ENCODE results near the gene FAM98B.
A peak's percentile ranks its signal among the peaks of the same experiment; 100 is the strongest.
"Not testable (repeated sequence)": the region's sequence is repeated elsewhere in the genome, so short reads cannot be mapped to it uniquely, and the experiment has no call there.

FAM98B gene

GRCh38 chr15:38453971-38454695, at the start of gene FAM98B:
Gene FAM98B (plus strand): TSS chr15:38454127. CDS start chr15:38454162, 35 bp downstream.
- DNase-seq, result peak; percentile 88

DNA sequence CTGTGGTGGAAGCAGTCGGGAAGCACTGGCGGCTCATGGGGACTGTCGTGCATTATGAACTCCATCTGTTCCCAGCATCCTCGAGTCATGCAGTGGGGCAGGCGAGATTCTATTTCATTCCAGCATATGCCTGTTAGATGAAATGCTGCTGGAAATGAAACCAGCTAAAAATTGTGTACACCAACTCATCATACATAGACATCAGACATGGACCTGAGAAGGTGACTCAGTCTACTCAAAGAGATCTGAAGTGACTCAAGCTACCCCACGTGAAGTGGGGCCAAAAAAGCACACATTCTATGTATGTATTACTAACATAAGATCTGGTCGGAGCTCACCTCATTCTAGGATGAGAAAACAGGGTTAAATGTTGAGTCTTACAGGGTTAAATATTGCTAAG, 47.5 kb upstream of the FAM98B start:
- no peak for DNase-seq

- DNase-seq, result no peak
These were observed 45.4 kb upstream of the FAM98B start for GRCh38 chr15:38408576-38408975.

- DNase-seq, result no peak
These were observed 42.0 kb upstream of the FAM98B start for GRCh38 chr15:38411902-38412301.

DNA sequence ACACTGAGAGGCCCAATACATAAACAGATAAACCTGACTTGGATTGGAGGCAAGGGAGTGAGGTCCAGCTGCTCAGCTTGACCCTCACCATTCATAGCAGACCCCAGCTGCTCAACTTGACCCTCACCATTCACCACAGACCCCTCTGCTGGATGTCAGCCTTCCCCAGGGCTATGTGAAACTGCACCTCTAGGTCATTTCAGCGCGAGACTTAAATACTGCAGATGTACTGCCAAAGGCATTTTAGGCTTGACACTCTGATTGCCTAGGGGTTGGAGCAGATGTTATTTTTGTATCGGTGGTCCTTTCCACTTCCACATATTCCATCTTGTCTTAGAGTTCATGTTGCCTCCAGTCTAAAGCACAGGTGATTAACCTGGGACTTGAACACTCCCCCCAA, 41.5 kb upstream of the FAM98B start:
- DNase-seq, result no peak

- peak; percentile 69 for DNase-seq
These were observed 39.6 kb upstream of the FAM98B start for GRCh38 chr15:38414357-38414756.

- no peak for DNase-seq
These were observed 32.7 kb upstream of the FAM98B start for GRCh38 chr15:38421069-38421690.

DNA sequence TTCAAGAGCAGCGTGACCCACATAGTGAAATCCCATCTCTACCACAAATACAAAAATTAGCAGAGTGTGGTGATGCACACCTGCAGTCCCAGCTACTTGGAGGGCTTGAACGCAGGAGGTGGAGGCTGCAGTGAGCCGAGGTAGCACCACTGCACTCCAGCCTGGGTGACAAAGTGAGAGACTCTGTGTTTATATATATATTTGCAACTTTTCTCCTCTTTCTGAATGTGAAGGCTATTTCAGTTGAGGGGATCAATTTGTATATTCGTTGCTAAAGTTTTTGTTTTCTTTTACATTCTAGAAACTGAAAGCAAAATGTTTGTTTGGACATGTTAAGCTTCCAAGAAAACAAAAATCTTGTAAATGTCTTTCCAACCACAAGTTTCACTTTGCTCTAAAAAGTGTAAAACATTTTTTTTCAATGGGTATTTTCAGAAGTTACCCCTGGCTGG, 29.8 kb upstream of the FAM98B start:
- no peak for DNase-seq

DNA sequence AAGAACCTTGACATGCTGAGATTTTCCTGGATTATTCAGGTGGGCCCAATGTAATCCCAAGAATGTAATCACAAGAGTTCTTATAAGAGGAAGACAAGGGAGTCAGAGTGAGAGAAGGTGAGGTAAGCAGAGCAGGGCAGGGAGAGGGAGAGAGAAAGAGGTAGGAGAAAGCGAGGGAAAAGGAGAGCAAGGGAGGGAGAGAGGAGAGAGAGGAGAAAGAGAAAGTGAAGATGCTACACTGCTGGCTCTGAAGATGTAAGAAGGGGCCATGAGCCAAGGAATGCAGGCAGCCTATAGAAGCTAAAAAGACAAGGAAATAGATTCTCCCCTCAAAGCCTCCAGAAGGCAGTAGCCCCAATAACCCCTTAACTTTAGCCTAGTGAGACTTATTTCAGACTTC, 28.7 kb upstream of the FAM98B start:
- DNase-seq, result no peak

DNA sequence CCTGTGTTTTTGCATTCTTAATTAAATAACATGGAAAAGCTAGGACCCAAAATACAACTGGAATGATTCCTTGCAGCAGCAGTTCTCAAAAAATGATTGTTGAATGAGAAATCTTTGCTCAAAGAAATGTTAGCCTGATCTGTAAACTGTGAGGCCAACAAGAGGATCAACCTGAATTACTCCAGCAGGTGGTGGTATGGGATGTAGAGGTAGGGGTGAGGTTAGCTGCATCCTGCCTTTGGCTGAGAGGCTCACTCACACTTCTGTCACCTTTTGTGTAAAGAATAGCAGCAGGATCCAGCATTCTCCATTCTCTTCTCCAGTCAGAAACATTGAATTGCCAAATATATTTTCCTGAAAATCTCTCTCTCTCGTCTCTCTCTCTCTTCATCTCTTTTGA, 26.5 kb upstream of the FAM98B start:
- DNase-seq, result no peak

DNA sequence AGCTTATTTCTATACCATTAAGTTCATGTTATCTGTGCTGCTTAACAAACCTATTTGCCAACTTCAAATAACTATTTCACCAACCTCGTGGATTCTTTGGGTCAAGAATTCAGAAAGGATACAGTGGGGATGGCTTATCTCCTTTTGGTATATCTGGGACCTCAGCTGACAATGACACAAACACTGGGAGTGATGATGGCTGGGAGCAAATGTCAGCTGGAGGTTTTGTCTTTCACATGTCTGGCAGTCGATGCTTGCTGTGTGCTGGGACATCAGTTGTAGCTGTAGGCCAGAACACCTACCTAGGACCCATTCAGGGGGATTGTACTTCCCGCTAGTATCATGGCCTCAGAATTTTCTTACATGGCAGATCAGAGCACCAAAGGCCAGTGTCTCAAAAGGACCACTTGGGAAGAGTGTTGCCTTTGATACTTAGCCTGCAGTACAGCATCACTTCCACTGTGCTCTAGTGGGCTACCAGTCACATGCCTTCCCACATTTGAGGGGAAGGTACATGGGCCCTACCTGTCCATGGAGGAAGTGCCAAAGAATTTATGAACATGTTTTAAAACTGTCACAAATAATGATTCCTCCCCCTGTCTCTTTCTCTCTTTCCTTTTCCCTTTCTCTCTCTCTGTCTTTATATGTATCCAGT, 23.7 kb upstream of the FAM98B start:
- no peak for DNase-seq

DNA sequence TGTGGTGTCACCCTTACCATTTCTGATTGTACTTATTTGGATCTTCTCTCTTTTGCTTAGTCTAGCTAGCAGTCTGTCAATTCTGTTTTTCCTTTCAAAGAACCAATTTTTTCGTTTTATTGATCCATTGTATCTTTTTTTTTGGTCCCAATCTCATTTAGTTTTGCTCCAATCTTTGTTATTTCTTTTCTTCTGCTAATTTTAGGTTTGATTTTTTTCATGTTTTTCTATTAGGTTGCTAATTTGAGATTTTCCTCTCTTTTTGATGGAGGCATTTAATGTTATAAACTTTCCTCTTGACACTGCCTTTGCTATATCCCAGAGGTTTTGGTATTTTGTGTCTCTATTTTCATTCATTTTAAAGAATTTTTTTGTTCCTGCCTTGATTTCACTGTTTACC, 16.9 kb upstream of the FAM98B start:
- no peak for DNase-seq

GRCh38 chr15:38437603-38438002, 16.3 kb upstream of the FAM98B start:
- not testable (repeated sequence) for DNase-seq

DNA sequence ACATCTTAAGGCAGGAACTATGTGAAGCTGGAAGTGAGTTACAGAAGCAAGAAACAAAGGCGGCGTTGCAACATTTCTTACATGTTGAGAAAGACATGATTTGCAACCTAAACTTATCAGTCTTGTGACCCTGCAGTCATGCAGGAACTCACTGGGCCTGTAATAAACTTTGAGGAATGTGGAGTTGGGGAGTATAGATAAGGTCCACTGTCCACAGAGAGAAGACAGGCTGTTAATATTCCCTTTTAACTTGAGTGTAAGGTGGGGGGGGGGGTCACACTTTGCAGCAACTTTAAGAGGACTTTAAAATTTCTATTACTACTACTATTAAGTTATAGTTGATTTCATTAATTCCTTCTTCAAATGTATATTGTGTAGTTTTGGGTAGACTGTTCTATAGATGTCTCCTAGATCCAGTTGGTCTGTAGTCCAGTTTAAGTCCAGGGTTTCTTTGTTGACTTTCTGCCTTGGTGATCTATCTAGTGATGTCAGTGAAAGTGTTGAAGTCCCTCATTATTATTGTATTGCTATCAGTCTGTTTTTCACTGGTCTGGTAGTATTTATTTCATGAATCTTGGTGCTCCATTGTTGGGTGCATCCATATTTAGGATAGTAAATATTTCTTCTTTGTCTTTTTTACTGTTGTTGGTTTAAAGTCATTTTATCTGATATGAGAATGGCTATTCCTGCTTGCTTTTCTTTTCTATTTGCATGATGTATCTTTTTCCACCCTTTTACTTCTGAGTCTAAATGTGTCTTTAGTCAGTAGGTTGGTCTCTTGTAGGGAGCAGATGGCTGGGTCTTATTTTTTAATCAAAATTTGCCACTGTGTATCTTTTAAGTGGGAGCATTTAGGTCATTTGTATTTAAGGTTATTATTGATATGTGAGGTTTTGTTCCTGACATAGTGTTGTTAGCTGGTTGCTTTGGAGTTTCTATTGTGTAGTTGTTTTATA, 15.6 kb upstream of the FAM98B start:
- no peak for DNase-seq

DNA sequence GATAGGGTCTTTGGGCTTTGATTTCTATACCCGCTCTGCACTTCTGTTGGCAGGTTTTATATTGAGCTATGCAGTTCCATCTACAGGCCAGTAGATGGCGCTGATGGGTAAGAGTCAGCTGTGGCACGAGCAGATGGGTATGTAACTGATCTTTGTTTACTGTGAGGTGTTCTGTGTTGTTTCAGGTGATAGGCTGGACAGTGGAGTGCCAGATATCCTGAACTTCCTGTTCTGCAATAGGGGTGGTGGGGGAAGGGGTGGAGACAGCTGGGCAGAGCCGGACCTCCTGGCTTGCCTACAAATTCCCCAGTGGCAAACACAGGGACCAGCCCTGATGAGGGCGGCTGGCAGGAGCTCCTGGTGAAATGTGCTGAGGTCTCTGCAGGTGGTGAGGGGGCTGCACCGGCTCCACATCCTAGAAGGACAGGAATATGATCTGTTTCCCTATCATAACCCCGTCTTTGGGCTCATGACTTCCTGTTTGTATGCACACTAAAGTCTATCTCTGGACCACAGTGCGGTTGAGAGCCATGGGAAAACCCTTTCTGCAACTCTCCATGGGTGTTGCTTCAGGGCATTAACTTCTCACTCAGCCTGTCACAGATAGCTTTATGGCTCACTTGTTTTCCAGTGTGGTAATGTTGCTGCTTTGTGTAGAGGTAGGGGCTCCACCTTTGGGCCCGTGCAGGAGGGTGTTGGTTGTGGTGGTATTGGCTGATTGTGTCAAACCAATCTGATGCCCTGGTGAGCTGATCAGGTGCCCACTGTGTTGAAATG, 13.4 kb upstream of the FAM98B start:
- DNase-seq, result peak; percentile 54

DNA sequence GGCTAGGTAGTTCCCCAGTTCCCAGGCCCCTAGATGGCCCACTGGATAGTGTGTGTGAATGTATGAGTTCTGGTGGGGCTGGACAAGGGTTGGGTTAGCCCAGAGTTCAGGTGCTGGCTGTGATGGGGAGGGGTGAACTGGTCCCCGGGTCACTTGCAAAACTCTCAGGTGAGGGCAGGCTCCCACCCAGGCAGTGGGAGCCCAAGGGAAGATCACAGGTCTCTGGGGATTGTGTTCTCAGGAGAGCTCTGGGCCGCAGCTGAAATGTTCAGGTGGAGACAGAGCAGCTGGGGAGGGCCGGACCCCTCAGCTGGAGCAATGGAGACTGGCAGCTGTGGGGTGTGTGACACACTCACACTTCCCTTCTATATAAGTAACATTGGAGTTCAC, 12.8 kb upstream of the FAM98B start:
- DNase-seq, result no peak

DNA sequence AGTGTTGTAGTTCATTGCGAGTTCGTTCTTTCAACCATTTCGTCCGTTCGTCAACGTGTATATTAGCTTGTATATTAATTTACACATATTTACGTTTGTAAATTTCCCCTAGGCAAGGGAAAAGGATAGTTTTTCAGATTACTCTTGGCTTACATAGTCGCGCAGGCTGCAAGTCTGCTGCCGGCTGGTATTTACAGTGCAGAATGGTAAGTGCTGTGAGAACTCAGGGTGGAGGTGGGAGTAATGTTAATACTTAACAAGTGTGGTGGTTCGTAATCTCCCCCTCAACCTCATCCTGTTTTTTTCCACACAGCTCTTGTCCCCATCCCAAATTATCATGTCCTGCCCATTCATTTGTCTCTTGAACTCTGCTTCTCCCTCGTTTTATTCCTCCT, 766 bp downstream of the FAM98B start:
- DNase-seq, result no peak

DNA sequence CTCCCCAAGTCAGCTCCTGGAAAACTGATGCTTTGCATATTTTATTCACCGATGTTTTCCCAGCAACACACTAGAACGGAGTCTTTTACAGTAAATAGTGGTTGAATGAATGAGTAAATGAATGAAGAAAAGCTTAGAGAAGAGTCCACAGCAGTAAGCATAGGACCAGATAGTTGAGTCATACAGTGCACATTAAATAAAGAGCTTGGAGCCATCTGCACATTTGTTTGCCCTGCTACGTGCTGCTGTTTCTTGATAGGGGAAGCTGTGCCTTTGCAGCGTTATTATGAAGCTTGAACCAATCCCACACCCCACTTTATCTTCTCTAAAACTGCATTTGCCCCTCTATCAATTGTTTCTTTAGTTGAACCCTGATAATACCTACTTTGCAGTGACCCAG, 1.2 kb downstream of the FAM98B start:
- DNase-seq, result peak; percentile 19

DNA sequence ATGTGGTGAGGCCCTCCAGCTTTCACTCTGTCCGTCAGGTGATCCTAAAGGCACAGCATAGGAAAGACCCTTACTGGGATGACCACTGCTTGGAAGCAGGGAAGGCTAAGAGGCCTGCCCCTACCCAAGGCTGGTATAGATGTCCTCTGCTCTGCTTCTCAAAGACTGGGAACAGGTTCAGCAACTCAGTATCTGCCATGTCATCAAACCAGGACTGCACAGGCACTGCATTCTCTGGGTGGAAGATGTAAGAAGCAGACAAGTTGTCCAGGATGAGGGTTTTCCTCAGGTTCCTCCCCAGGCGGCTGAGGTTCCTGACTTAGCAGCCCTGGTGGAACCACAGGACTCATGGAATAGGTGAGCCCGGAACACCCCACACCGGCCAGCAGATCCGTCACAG, 4.7 kb downstream of the FAM98B start:
- no peak for DNase-seq

- DNase-seq, result no peak
These were observed 5.6 kb downstream of the FAM98B start for GRCh38 chr15:38459480-38459879.

GRCh38 chr15:38460543-38460942, 6.6 kb downstream of the FAM98B start:
- no peak for DNase-seq
